ENCODE measurements around the gene CD58.

The CD58 gene

DNA sequence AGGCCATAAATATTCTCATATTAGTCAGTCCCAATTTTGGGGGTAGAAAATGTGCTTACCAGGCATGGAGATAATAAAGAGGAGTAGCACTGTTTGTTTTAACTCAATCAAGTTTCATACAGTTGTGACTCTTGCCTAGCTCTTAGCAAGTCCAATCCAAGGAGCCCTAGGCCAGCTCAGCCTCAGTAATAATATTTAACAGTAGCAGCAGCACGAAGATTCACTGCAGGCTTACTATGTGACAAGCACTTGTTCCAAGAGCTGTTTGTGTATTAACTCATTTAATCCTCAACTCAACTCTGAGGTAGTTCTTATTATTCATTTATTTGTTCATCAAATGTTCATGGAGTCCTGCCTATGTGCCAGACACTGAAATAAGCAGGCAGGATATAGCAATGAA is 12.3 kb downstream of the CD58 start:
- Histone ChIP-seq H3K36me3 (ENCODE audit: low read length) (no peaks in the 10 kb centered on the region), H4K20me1 (ENCODE audit: low read depth, low read length) (peaks cover 13% of the 10 kb centered on the region; the same call in 1 of the 2 replicates), H3K27me3 (ENCODE audit: low read length) (no peaks in the 10 kb centered on the region), H3K4me2 (ENCODE audit: low read depth, low read length, poor library complexity, severe bottlenecking) (no peak overlapping the region), H2AFZ (ENCODE audit: low read depth, low read length, severe bottlenecking) (no peak overlapping the region), H3K9me3 (ENCODE audit: insufficient read depth, low read length) (no peaks in the 10 kb centered on the region), H3K9ac (ENCODE audit: low read length) (no peak overlapping the region), H3K27ac (ENCODE audit: low read depth, low read length) (no peak overlapping the region), H3F3A (ENCODE audit: insufficient read depth) (no peaks in the 10 kb centered on the region), H3K9me2 (replicated peaks; ENCODE audit: insufficient read depth, low read length) (no peaks in the 10 kb centered on the region), H3K4me3 (ENCODE audit: insufficient read depth, low read length, poor library complexity, severe bottlenecking) (no peak overlapping the region), H3K79me2 (ENCODE audit: insufficient read depth, low read length) (no peaks in the 10 kb centered on the region)
- TF ChIP-seq CTCF (IDR thresholded peaks at IDR 0.05; ENCODE audit: insufficient read depth, low read length, poor library complexity, severe bottlenecking), result no peak
- TF ChIP-seq EZH2phosphoT487 (conservative IDR thresholded peaks at IDR 0.05; ENCODE audit: low read length), result no peak

GRCh38 chr1:116558140-116558549 is 12.7 kb downstream of the CD58 start:
- H3K27me3 ChIP-seq (ENCODE audit: low read length), result no peaks in the 10 kb centered on the region
- no peak overlapping the region for H3K4me3 ChIP-seq (ENCODE audit: insufficient read depth, low read length, poor library complexity, severe bottlenecking)
- H3K27ac ChIP-seq (ENCODE audit: low read depth, low read length), result no peak overlapping the region
- H3K4me2 ChIP-seq (ENCODE audit: low read depth, low read length, poor library complexity, severe bottlenecking), result no peak overlapping the region
- no peak overlapping the region for H3K9ac ChIP-seq (ENCODE audit: low read length)
- H3K9me3 ChIP-seq (ENCODE audit: insufficient read depth, low read length), result no peaks in the 10 kb centered on the region
- no peaks in the 10 kb centered on the region for H3F3A ChIP-seq (ENCODE audit: insufficient read depth)
- TF ChIP-seq CTCF (IDR thresholded peaks at IDR 0.05; ENCODE audit: insufficient read depth, low read length, poor library complexity, severe bottlenecking) (no peak), EZH2phosphoT487 (conservative IDR thresholded peaks at IDR 0.05; ENCODE audit: low read length) (no peak)
- no peak overlapping the region for H2AFZ ChIP-seq (ENCODE audit: low read depth, low read length, severe bottlenecking)
- no peaks in the 10 kb centered on the region for H3K79me2 ChIP-seq (ENCODE audit: insufficient read depth, low read length)
- H3K9me2 ChIP-seq (replicated peaks; ENCODE audit: insufficient read depth, low read length), result no peaks in the 10 kb centered on the region
- H3K36me3 ChIP-seq (ENCODE audit: low read length), result no peaks in the 10 kb centered on the region
- H4K20me1 ChIP-seq (ENCODE audit: low read depth, low read length), result peaks cover 13% of the 10 kb centered on the region; the same call in 1 of the 2 replicates

- Histone ChIP-seq H3F3A (ENCODE audit: insufficient read depth) (no peaks in the 10 kb centered on the region), H3K4me2 (ENCODE audit: low read depth, low read length, poor library complexity, severe bottlenecking) (no peak overlapping the region), H3K9ac (ENCODE audit: low read length) (no peak overlapping the region), H3K27ac (ENCODE audit: low read depth, low read length) (no peak overlapping the region), H3K9me3 (ENCODE audit: insufficient read depth, low read length) (no peaks in the 10 kb centered on the region), H2AFZ (ENCODE audit: low read depth, low read length, severe bottlenecking) (no peak overlapping the region), H3K4me3 (ENCODE audit: insufficient read depth, low read length, poor library complexity, severe bottlenecking) (no peak overlapping the region), H3K36me3 (ENCODE audit: low read length) (no peaks in the 10 kb centered on the region), H4K20me1 (ENCODE audit: low read depth, low read length) (peaks cover 13% of the 10 kb centered on the region; the same call in 1 of the 2 replicates), H3K9me2 (replicated peaks; ENCODE audit: insufficient read depth, low read length) (no peaks in the 10 kb centered on the region), H3K27me3 (ENCODE audit: low read length) (no peaks in the 10 kb centered on the region), H3K79me2 (ENCODE audit: insufficient read depth, low read length) (no peaks in the 10 kb centered on the region)
- no peak for TF ChIP-seq EZH2phosphoT487 (conservative IDR thresholded peaks at IDR 0.05; ENCODE audit: low read length)
Measured at GRCh38 chr1:116557323-116557878, 13.4 kb downstream of the CD58 start.

DNA sequence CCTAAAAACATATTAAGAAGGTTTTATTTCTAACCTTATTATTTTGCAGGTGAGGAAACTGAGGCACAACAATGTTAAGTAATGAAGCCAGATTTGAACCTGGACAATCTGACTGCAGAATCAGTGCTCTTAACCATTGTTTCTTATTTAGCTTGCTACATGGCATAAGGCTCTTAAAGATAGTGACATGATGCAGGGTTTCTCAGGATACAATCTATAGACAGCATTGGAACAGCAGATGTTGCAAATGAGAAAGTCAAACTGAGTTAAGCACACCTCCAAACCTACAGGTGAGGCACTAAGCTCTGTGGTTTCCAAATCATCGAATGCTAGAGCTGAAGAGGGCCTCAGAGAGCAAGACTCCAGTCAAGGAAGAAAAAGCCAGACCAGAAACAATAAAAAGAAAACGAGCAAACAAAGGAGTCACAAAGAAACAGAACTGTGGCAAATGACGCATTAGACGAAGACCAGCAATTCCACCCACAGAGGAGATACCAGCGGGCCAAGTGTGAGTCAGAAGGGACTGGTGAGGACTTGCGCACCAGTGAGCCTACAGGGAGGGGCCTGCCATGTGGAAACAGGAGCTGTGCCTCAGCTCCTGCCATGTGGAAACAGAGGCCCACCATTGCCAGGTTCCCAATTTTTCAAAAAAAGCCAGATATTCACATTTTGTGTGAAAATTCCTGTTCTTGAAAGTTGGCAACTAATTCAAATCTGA is 14.4 kb downstream of the CD58 start:
- no peaks in the 10 kb centered on the region for H3K79me2 ChIP-seq (ENCODE audit: insufficient read depth, low read length)
- no peak overlapping the region for H3K4me3 ChIP-seq (ENCODE audit: insufficient read depth, low read length, poor library complexity, severe bottlenecking)
- no peak for TF ChIP-seq CTCF (IDR thresholded peaks at IDR 0.05; ENCODE audit: insufficient read depth, low read length, poor library complexity, severe bottlenecking)
- TF ChIP-seq EZH2phosphoT487 (conservative IDR thresholded peaks at IDR 0.05; ENCODE audit: low read length), result no peak
- no peaks in the 10 kb centered on the region for H3F3A ChIP-seq (ENCODE audit: insufficient read depth)
- H2AFZ ChIP-seq (ENCODE audit: low read depth, low read length, severe bottlenecking), result no peak overlapping the region
- no peaks in the 10 kb centered on the region for H3K9me2 ChIP-seq (replicated peaks; ENCODE audit: insufficient read depth, low read length)
- no peaks in the 10 kb centered on the region for H3K9me3 ChIP-seq (ENCODE audit: insufficient read depth, low read length)
- no peaks in the 10 kb centered on the region for H3K36me3 ChIP-seq (ENCODE audit: low read length)
- no peak overlapping the region for H3K4me2 ChIP-seq (ENCODE audit: low read depth, low read length, poor library complexity, severe bottlenecking)
- H3K27me3 ChIP-seq (ENCODE audit: low read length), result no peaks in the 10 kb centered on the region
- no peak overlapping the region for H3K9ac ChIP-seq (ENCODE audit: low read length)
- peaks cover 13% of the 10 kb centered on the region; the same call in 1 of the 2 replicates for H4K20me1 ChIP-seq (ENCODE audit: low read depth, low read length)
- H3K27ac ChIP-seq (ENCODE audit: low read depth, low read length), result no peak overlapping the region
